HL-60 (cell line): Measurements from ENCODE around the gene B3GNT8.
A peak's percentile ranks its signal among the peaks of the same experiment; 100 is the strongest.
"Not testable (repeated sequence)": the region's sequence is repeated elsewhere in the genome, so short reads cannot be mapped to it uniquely, and the experiment has no call there.

Experiments used
- DNase-seq, 2 experiments: peaks; one replicate each; pipeline ENCODE4 v3.0.0-alpha.2; 2010 to 2020; ENCODE audit warnings: low read depth in 1 of 2, low spot score in 1 of 2
- H3K27ac ChIP-seq: fragments of 250-450 bp; sonication (Bioruptor Pico); replicated peaks from 2 replicates; pipeline ENCODE4 v1.5.1; 2020; ENCODE audit warnings: mild to moderate bottlenecking, moderate library complexity
- H3K27me3 ChIP-seq: fragments of 250-450 bp; sonication (Bioruptor Pico); 2 replicates; pipeline ENCODE4 v1.5.1; 2021; ENCODE audit warnings: mild to moderate bottlenecking, moderate library complexity; ENCODE audit not compliant: insufficient read depth, poor library complexity, severe bottlenecking
- H3K4me3 ChIP-seq: replicated peaks from 2 replicates; pipeline ENCODE4 v1.5.1; 2011; ENCODE audit warnings: mild to moderate bottlenecking, control low read depth, low read length; ENCODE audit not compliant: insufficient read depth
- CTCF ChIP-seq: IDR thresholded peaks from one replicate; pipeline ENCODE4 v1.5.1; 2011; ENCODE audit warnings: low read length, control low read depth, inconsistent platforms; ENCODE audit not compliant: insufficient read depth
- GABPA ChIP-seq: IDR thresholded peaks from 2 replicates; pipeline ENCODE4 v1.6.1; 2012; ENCODE audit warnings: low read depth
- POLR2AphosphoS5 ChIP-seq: IDR thresholded peaks from 2 replicates; pipeline ENCODE4 v1.6.1; 2012; ENCODE audit warnings: low read depth
- SPI1 ChIP-seq: IDR thresholded peaks from 2 replicates; pipeline ENCODE4 v1.6.1; 2012; ENCODE audit warnings: low read depth, mild to moderate bottlenecking, borderline replicate concordance
- long read RNA-seq: library from polyadenylated mRNA; unstranded; transcript quantifications from one replicate; pipeline ENCODE4 v2.0.0, GENCODE V29; 2020
- TF ChIP-seq, protein P1 (sequence below): IDR thresholded peaks from 2 replicates; pipeline ENCODE4 v1.6.1; 2012; ENCODE audit warnings: low read depth; ENCODE audit not compliant: insufficient replicate concordance

The B3GNT8 gene, protein sequence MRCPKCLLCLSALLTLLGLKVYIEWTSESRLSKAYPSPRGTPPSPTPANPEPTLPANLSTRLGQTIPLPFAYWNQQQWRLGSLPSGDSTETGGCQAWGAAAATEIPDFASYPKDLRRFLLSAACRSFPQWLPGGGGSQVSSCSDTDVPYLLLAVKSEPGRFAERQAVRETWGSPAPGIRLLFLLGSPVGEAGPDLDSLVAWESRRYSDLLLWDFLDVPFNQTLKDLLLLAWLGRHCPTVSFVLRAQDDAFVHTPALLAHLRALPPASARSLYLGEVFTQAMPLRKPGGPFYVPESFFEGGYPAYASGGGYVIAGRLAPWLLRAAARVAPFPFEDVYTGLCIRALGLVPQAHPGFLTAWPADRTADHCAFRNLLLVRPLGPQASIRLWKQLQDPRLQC
- long read RNA-seq, transcript B3GNT8-202 (2 exons, 463 nt), result major isoform, 9 of 71 reads
- long read RNA-seq, partial matches to known transcripts, result 62 of 71 reads
- long read RNA-seq, other reads (novel, unspliced or antisense), result 0 of 71 reads

DNA sequence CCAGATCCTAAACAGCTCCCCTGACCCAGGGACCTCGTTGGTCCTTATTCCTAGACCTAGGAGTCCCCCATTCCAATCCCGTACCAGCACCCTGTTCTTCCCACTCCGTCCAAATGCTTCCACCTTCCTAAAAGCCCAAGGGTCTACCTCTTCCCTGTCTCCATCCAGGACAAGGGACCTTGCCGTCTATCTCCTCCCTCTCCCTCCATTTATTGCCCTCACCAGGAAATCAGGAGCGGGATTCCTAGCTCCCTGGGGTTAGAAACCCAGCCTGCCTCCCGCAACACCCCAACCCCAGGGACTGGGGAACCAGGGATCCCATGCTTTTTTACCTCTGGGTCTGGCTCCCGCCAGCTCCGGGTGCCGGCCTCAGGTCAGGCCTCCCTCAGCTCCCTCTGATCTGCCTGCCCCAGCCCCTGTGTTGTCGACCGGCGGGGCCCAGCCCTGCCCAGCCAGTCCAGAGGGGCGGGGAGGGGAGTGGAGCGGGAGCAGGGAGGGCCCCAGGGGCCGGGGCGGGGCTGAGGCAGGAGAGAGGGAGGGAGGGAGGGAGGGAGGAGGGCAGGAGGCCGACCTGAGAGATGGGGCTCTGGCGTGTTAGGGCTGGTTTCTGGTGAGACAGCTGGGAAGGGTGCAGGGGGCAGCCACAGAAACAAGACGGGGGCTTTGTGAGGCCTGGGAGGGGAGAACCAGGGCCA lies at the start of gene B3GNT8:
TSS of gene B3GNT8 (minus strand) at position 423 of the 695 bp plus-strand sequence. CDS start 596 bp downstream, outside the sequence.
- no peaks in the 10 kb centered on the region for H3K27me3 ChIP-seq
- peak within 1 kb of the TSS; percentile 76 for H3K4me3 ChIP-seq
- DNase-seq, result peak; percentile 89 to 92
- TF ChIP-seq POLR2AphosphoS5 (peak; percentile 35; the same call in 1 of the 2 replicates), SPI1 (no peak), GABPA (no peak)
- peak within 1 kb of the TSS; percentile 86 for H3K27ac ChIP-seq

GRCh38 chr19:41476583-41476982 lies 49.4 kb upstream of the B3GNT8 start:
- no peak for TF ChIP-seq SPI1
- TF ChIP-seq, protein P1, sequence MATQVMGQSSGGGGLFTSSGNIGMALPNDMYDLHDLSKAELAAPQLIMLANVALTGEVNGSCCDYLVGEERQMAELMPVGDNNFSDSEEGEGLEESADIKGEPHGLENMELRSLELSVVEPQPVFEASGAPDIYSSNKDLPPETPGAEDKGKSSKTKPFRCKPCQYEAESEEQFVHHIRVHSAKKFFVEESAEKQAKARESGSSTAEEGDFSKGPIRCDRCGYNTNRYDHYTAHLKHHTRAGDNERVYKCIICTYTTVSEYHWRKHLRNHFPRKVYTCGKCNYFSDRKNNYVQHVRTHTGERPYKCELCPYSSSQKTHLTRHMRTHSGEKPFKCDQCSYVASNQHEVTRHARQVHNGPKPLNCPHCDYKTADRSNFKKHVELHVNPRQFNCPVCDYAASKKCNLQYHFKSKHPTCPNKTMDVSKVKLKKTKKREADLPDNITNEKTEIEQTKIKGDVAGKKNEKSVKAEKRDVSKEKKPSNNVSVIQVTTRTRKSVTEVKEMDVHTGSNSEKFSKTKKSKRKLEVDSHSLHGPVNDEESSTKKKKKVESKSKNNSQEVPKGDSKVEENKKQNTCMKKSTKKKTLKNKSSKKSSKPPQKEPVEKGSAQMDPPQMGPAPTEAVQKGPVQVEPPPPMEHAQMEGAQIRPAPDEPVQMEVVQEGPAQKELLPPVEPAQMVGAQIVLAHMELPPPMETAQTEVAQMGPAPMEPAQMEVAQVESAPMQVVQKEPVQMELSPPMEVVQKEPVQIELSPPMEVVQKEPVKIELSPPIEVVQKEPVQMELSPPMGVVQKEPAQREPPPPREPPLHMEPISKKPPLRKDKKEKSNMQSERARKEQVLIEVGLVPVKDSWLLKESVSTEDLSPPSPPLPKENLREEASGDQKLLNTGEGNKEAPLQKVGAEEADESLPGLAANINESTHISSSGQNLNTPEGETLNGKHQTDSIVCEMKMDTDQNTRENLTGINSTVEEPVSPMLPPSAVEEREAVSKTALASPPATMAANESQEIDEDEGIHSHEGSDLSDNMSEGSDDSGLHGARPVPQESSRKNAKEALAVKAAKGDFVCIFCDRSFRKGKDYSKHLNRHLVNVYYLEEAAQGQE, result no peak
- no peak for TF ChIP-seq CTCF
- TF ChIP-seq POLR2AphosphoS5, result no peak
- TF ChIP-seq GABPA, result no peak
- no peak for DNase-seq
- Histone ChIP-seq H3K27me3 (peaks cover 4% of the 10 kb centered on the region), H3K4me3 (no peak overlapping the region), H3K27ac (no peak overlapping the region)

GRCh38 chr19:41463257-41464256 lies 36.4 kb upstream of the B3GNT8 start:
- not testable (repeated sequence) for H3K27me3 ChIP-seq, H3K27ac ChIP-seq, H3K4me3 ChIP-seq
- DNase-seq, result peak in 1 of 2 experiments; percentile 35

- TF ChIP-seq SPI1 (no peak), POLR2AphosphoS5 (no peak), CTCF (no peak), GABPA (no peak)
- TF ChIP-seq, protein P1, result no peak
- Histone ChIP-seq H3K27ac (no peak overlapping the region), H3K4me3 (no peak overlapping the region), H3K27me3 (peaks cover 7% of the 10 kb centered on the region)
- DNase-seq, result no peak
Observed at GRCh38 chr19:41462497-41462896, 35.3 kb upstream of the B3GNT8 start.
